ENCODE measurements around the gene GSTM3.
"Not testable (repeated sequence)": the region's sequence is repeated elsewhere in the genome, so short reads cannot be mapped to it uniquely, and the experiment has no call there.

Gene GSTM3

DNA sequence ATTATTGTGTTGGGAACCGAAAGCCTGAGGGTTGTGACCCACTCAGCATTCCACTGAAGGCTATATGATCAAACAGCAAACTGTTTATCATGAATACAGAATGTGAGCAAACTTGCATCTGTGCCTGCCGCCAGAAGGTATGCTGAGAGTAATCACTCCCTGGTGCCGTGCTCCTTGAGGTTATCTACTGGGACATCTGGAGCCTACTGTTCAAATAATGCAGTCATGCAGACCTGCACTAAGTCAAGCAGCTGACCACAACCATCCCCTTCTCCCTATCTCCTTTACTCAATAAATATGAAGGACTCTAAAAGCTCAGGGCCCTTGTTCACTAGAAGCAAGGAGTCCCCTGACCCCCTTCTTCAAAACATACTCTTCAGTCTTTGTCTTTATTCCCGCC is 15.3 kb downstream of the GSTM3 start:
- no peak for DNase-seq

- DNase-seq, result no peak
Measured at GRCh38 chr1:109724933-109725332, 15.9 kb downstream of the GSTM3 start.

- no peak for DNase-seq
Measured at GRCh38 chr1:109722908-109723691, 17.7 kb downstream of the GSTM3 start.

DNA sequence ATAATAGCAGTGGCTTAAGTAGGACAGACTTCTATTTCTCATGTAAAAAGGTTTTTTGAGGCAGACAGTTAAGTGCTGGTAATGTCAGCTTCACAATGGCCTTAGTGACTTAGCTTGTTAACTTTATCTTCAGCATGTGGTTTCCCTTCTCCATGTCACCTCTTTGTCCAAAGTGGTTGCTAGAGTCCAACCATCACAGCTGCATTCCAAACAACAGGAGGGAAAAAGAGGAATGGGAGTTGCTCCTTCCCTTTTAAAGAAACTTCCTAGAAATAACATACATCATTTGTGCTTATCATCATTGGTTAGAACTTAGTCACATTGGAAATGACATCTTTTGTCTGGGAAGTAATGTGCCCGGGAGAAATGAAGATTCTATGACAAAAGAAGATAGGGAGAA is 18.9 kb downstream of the GSTM3 start:
- no peak for DNase-seq

GRCh38 chr1:109721042-109721441 is 19.8 kb downstream of the GSTM3 start:
- DNase-seq, result no peak

- DNase-seq, result no peak
Measured at GRCh38 chr1:109719337-109719837, 21.5 kb downstream of the GSTM3 start.

DNA sequence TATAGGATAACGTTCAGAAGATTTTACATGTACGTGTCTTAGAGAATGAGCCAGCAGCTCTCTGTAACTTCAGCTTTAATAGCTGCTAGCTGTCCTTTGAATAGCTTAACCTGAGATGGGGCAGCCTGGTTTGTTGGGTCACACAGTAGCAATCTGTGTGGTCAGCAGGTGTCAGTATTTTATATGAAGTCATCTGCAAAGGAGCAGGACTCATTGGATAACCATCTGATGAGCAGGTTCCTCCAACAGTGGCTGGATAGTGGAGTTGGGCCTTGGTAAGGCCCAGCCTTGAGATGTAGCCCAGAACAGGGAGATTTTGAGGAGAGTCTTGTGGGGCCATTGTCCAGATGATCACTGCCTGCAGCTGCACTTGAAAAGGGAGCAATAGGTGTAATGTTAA is 22.3 kb downstream of the GSTM3 start:
- DNase-seq, result no peak

DNA sequence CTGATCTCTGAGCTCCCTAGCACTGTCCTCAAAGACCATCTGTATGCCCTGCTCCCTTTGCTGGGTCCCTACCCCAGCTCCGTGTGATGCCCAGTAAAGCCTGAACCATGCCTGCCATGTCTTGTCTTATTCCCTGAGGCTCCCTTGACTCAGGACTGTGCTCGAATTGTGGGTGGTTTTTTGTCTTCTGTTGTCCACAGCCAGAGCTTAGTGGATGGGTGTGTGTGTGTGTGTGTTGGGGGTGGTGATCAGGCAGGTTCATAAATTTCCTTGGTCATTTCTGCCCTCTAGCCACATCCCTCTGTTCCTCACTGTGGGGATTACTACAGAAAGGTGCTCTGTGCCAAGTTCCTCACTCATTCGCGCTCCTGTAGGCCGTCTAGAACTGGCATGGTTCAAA is 23.1 kb downstream of the GSTM3 start:
- no peak for DNase-seq

DNA sequence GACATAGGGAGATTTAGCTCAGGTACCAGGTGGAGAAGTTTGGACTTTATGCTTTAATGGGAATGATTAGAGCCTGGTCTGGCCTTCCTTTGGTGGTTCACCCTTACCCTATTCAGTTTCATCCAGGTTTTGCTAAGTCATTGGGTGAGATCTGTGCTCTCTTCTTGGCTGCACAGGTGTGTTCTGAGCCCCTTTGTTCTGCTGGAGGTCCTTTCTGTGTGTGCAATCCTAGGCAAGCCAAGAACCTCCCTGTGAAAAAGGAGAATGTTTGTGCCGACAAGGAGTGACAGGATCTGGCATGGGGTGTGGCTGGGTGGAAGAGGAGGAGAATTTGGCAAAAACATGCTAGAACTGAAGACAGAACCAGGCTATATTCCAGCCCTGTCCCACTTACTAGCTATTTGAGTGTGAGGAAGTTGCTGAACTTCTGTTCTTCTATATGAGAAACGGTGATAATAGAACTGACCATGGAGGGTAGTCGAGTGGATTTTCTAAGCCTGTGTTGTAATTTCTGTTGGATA is 24.2 kb downstream of the GSTM3 start:
- DNase-seq, result no peak

DNA sequence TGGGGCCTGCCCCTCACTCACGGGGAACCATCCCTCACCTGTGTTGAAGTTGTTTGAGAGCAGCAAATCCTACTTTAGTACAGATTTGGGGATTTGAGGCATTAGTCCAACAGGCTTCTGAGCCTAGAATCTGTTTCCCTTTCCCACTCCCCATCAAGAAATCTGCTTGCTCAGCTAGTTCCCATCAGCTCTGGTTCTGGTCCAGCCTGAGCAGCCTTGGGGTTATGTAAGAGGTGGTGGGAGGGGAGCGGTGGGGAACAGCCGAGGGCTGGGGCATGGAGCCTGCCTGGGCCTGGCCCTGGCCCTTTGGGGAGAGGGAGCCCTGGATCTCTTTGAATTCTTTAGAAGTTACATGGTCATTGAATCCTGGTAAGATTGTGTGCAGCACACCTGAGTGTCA is 24.7 kb downstream of the GSTM3 start:
- no peak for DNase-seq

GRCh38 chr1:109714661-109715372 is 26.0 kb downstream of the GSTM3 start:
- DNase-seq, result no peak

DNA sequence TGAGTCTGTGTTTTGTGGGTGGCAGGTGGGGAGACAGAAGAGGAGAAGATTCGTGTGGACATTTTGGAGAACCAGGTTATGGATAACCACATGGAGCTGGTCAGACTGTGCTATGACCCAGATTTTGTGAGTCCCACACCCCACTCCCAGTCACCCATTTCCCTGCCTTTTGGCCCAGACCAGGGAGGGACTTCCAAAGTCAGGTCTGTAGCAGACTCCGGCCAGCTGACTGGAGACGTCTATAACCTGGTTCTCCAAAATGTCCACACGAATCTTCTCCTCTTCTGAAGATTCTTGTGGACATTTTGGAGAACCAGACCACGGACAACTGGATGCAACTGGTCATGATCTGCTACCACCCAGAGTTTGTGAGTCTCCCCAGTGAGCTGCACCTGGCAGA is 27.2 kb downstream of the GSTM3 start:
- no peak for DNase-seq

- DNase-seq, result no peak
Measured at GRCh38 chr1:109712321-109712864, 28.4 kb downstream of the GSTM3 start.

DNA sequence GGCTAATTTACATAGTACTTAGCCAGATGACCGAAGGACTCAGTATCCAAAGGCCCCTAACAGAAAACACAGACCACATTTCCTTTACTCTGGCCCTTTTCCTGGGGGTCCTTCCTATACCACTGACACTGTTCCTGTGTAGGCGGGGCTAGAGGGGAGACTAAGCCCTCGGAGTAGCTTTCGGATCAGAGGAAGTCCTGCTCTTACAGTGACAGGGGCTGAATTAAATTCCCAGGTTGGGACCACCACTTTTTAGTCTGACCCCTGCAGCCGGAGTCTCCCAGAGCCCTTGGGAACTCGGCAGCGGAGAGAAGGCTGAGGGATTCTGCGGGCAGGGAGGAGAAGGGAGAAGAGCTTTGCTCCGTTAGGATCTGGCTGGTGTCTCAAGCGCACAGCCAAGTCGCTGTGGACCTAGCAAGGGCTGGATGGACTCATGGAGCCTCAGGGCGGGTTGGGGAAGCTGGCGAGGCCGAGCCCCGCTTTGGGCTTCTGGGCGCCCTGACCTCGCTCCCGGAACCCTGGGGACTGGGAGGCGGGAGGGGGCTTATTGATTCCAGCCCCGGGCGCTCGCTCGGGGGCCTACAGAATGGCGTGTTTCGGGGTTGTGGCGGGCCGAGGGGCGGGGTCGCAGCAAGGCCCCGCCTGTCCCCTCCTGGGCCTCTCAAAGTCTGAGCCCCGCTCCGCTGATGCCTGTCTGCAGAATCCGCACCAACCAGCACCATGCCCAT is 29.1 kb downstream of the GSTM3 start, which contains the start of gene GSTM5:
TSS of gene GSTM5 (plus strand) at position 659 of the 728 bp plus-strand sequence. CDS start at position 721, 62 bp downstream.
- not testable (repeated sequence) for DNase-seq

DNA sequence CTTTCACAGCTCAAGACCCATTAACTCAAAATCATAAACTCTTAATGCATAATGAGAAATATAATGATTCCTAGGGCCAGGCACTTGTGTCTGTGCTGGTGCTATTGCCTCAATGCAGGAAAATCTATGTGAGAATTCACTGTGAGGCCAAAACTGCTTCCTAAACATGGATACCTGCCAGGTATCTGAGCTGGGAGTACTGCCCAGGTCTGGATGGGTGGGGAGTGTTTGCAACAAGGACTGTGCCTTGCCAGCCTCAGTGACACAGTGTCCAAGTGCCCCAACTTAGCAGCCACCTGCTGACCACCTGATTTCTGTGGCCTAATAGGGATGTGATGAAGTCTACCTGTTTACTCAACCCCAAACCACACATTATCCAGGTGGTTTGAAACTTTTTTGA is 31.0 kb downstream of the GSTM3 start:
- DNase-seq, result not testable (repeated sequence)

GRCh38 chr1:109708949-109709348 is 31.9 kb downstream of the GSTM3 start:
- not testable (repeated sequence) for DNase-seq

DNA sequence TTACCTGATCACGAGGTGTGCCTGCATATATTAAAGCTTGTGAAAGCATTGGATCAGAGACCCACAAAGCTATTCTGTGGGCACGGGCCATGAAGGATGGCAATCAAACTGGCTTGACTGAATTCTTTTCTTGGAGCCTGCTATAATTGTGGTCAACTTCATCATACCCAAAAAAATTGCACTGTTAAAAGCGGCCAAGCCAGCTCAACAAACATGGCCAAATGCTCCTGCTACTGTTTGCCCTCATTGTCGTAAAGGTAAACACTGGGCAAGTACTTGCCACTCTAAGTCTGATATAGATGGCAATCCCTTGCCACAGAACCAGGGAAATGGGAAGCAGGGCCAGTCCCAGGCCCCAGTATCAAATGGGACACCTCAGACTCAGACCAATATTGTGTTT is 35.4 kb downstream of the GSTM3 start:
- no peak for DNase-seq

GRCh38 chr1:109704173-109704572 is 36.7 kb downstream of the GSTM3 start:
- no peak for DNase-seq

DNA sequence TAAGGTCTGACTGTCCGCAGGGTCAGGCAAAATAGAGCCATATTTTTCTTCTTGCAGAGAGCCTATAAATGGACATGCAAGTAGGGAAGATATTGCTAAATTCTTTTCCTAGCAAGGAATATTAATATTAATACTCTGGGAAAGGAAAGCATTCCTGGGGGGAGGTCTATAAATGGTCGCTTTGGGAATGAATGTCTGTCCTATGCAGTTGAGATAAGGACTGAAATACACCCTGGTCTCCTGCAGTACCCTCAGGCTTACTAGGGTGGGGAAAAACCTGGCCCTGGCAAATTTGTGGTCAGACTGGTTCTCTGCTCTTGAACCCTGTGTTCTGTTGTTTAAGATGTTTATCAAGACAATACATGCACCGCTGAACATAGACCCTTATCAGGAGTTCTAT is 37.9 kb downstream of the GSTM3 start:
- not testable (repeated sequence) for DNase-seq

DNA sequence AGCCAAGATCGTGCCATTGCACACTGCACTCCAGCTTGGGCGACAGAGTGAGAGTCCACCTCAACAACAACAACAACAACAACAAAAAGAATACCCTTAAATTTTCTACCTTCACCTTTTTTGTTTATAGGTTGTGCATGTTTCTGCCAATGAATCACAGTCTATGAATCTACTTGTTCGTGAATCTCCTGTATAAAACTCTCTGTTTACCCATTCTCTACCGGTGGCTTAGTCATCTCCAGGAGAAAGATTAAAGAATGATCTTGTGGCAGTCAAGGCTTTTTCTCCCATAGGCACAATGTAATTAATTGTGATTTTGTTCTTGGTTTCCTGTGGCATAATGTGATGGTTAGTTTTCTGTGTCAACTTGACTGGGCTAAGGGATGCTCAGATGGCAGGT is 43.0 kb downstream of the GSTM3 start:
- DNase-seq, result not testable (repeated sequence)

DNA sequence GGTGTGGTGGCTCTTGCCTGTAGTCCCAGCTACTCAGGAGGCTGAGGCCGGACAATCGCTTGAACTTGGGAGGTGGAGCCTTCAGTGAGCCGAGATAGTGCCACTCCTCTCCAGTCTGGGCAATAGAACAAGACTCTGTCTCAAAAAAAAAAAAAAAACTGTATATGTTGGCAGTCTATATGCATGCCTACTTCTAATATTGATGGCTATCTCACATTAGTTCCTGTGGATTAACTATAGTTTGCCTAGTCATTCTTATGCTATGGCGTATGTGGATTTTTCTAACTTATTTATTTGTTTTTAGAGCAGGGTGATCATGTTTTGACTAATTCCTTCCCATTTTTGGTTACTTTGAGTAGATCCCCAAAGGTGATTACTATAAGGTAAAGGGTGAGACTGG is 43.8 kb downstream of the GSTM3 start:
- no peak for DNase-seq

- DNase-seq, result not testable (repeated sequence)
Measured at GRCh38 chr1:109695138-109695537, 45.7 kb downstream of the GSTM3 start.

DNA sequence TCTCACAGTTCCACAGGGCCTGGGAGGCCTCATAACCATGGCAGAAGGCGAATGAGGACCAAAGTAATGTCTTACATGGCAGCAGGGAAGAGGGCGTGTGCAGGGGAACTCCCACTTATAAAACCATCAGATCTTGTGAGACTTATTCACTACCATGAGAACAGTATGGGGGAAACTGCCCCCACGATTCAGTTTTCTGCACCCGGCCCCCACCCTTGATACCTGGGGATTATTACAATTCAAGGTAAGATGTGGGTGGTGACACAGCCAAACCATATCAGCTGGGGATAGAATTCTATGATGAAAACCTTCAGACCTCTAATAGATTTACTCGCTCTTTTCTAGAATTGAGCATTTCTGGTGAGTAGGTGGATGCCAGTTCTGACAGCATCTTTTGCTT is 46.4 kb downstream of the GSTM3 start:
- DNase-seq, result not testable (repeated sequence)
